A673 (cell line): ENCODE data around the gene ZNF670. TPM values are rescaled to one million over a fixed set of nuclear protein-coding genes. Genes with fewer than 3 reads are reported as not detected.
"Not testable (repeated sequence)": the region's sequence is repeated elsewhere in the genome, so short reads cannot be mapped to it uniquely, and the experiment has no call there.

Experiments
- BruUV-seq: library from RNA; stranded (reverse); fragments of 400-500 nt; replicated peaks from 2 replicates; lab custom pipeline; 2021; lab: Mats Ljungman, UMichigan
- CTCF ChIA-PET: fragments of 300-600 bp; sonication (Branson Sonifier 250); formaldehyde crosslinking; loops from one replicate; lab custom pipeline; 2022; ENCODE audit warnings: antibody characterized with exemption; lab: Charles Lee
- POLR2A ChIA-PET: fragments of 300-600 bp; sonication (Branson Sonifier 250); formaldehyde crosslinking; loops from one replicate; lab custom pipeline; 2022; ENCODE audit warnings: antibody characterized with exemption; ENCODE audit not compliant: low non-redundant PET; lab: Charles Lee
- DNase-seq: peaks from one replicate; pipeline ENCODE4 v3.0.0-alpha.2; 2015; ENCODE audit warnings: low spot score
- H3K27ac ChIP-seq: fragments of 200-600 bp; sonication (generic); 2 replicates; pipeline ENCODE4 v1.5.1; 2016; ENCODE audit warnings: mixed run types, low read depth, mild to moderate bottlenecking, mixed read lengths, antibody characterized with exemption, low read length; ENCODE audit not compliant: poor library complexity, severe bottlenecking
- H3K27me3 ChIP-seq: fragments of 200-600 bp; sonication (generic); replicated peaks from 2 replicates; pipeline ENCODE4 v1.6.1; 2017; ENCODE audit warnings: mixed run types, low read depth, mild to moderate bottlenecking, mixed read lengths, antibody characterized with exemption, low read length; ENCODE audit not compliant: insufficient read depth, poor library complexity
- H3K36me3 ChIP-seq: fragments of 200-600 bp; sonication (generic); 2 replicates; pipeline ENCODE4 v1.6.1; 2016; ENCODE audit warnings: mixed run types, mild to moderate bottlenecking, mixed read lengths, antibody characterized with exemption, low read length; ENCODE audit not compliant: insufficient read depth, poor library complexity, severe bottlenecking
- H3K4me1 ChIP-seq: fragments of 200-600 bp; sonication (generic); 2 replicates; pipeline ENCODE4 v1.6.1; 2017; ENCODE audit warnings: mixed run types, mild to moderate bottlenecking, mixed read lengths, antibody characterized with exemption, low read length; ENCODE audit not compliant: insufficient read depth, poor library complexity, severe bottlenecking
- H3K4me3 ChIP-seq: fragments of 200-600 bp; sonication (generic); 2 replicates; pipeline ENCODE4 v1.5.1; 2016; ENCODE audit warnings: low read depth, mixed run types, mild to moderate bottlenecking, mixed read lengths, low read length; ENCODE audit not compliant: poor library complexity, severe bottlenecking
- H3K9me3 ChIP-seq: fragments of 200-600 bp; sonication (generic); 2 replicates; pipeline ENCODE4 v1.6.1; 2016; ENCODE audit warnings: mixed run types, low read depth, mild to moderate bottlenecking, mixed read lengths, antibody characterized with exemption, low read length; ENCODE audit not compliant: poor library complexity, severe bottlenecking
- CTCF ChIP-seq: fragments of 300-800, 200-600 bp; sonication (generic); conservative IDR thresholded peaks from 2 replicates; pipeline ENCODE4 v1.5.1; 2017; ENCODE audit warnings: low read depth, mild to moderate bottlenecking, antibody characterized with exemption, low read length, moderate library complexity, mixed read lengths
- EZH2 ChIP-seq: fragments of 200-600 bp; sonication (generic); IDR thresholded peaks from 2 replicates; pipeline ENCODE4 v1.6.1; 2017; ENCODE audit warnings: borderline replicate concordance, low read depth, mild to moderate bottlenecking, mixed read lengths, antibody characterized with exemption, low read length; ENCODE audit not compliant: poor library complexity, severe bottlenecking
- intact Hi-C: fragments of 100-400 bp; cut with micrococcal nuclease; formaldehyde crosslinking; loops from one replicate; pipeline ENCODE4 v1.10.0; 2022; ENCODE audit not compliant: unreplicated experiment
- total RNA-seq: library from RNA; stranded (reverse); gene quantifications from 2 replicates; pipeline ENCODE4 v1.2.3, GENCODE V29; 2021

The ZNF670 gene
- total RNA-seq, 1 experiment from 2014 or later = 5.9 TPM

GRCh38 chr1:247047260-247047659 is 31.4 kb downstream of the ZNF670 start:
- DNase-seq = no peak
- Histone ChIP-seq H3K9me3 (peaks cover 65% of the 10 kb centered on the region), H3K36me3 (no peaks in the 10 kb centered on the region), H3K27ac (no peak overlapping the region), H3K27me3 (no peaks in the 10 kb centered on the region), H3K4me3 (no peak overlapping the region), H3K4me1 (no peaks in the 10 kb centered on the region)
- no TSS peak for BruUV-seq
- no peak for TF ChIP-seq EZH2
- TF ChIP-seq CTCF = no peak
- ChIA-PET POLR2A (no interaction called here), CTCF (no interaction called here)
- intact Hi-C loops = no loop called here

- intact Hi-C loops = no loop called here
- CTCF ChIA-PET = no interaction called here
- TF ChIP-seq CTCF (no peak), EZH2 (no peak)
- Histone ChIP-seq H3K9me3 (peaks cover 76% of the 10 kb centered on the region), H3K36me3 (peaks cover 5% of the 10 kb centered on the region), H3K4me3 (no peak overlapping the region), H3K27ac (no peak overlapping the region), H3K4me1 (no peaks in the 10 kb centered on the region), H3K27me3 (no peaks in the 10 kb centered on the region)
- BruUV-seq = no TSS peak
- POLR2A ChIA-PET = no interaction called here
- no peak for DNase-seq
Observed at GRCh38 chr1:247043406-247043805, 35.2 kb downstream of the ZNF670 start.

GRCh38 chr1:247037511-247038320 is 40.9 kb downstream of the ZNF670 start:
- Histone ChIP-seq H3K4me1 (no peaks in the 10 kb centered on the region), H3K36me3 (peaks cover 27% of the 10 kb centered on the region), H3K27ac (no peak overlapping the region), H3K4me3 (no peak overlapping the region), H3K27me3 (no peaks in the 10 kb centered on the region), H3K9me3 (peaks cover 75% of the 10 kb centered on the region)
- no TSS peak for BruUV-seq
- no peak for TF ChIP-seq CTCF
- no peak for TF ChIP-seq EZH2
- no peak for DNase-seq
- intact Hi-C loops = no loop called here
- CTCF ChIA-PET = no interaction called here
- POLR2A ChIA-PET = no interaction called here

GRCh38 chr1:247032306-247032705 is 46.3 kb downstream of the ZNF670 start:
- POLR2A ChIA-PET, H3K4me3 ChIP-seq, intact Hi-C loops, BruUV-seq, CTCF ChIA-PET, H3K4me1 ChIP-seq, H3K27me3 ChIP-seq, H3K27ac ChIP-seq, DNase-seq: not testable (repeated sequence)
- H3K9me3 ChIP-seq = peaks cover 37% of the 10 kb centered on the region
- H3K36me3 ChIP-seq = peaks cover 11% of the 10 kb centered on the region
